AG04450 (cell line): ENCODE results near the gene ADAMTS4. TPM values are rescaled to one million over a fixed set of nuclear protein-coding genes. Genes with fewer than 3 reads are reported as not detected.
"Not testable (repeated sequence)": the region's sequence is repeated elsewhere in the genome, so short reads cannot be mapped to it uniquely, and the experiment has no call there.

Source experiments
- CTCF ChIA-PET: fragments of 300-600, 350-600 bp; formaldehyde crosslinking; extraction: SDS; loops from one replicate; lab custom pipeline; 2022; ENCODE audit warnings: antibody characterized with exemption, inconsistent platforms; lab: Charles Lee
- POLR2A ChIA-PET: fragments of 350-600 bp; formaldehyde crosslinking; extraction: SDS; loops from one replicate; lab custom pipeline; 2021; ENCODE audit warnings: antibody characterized with exemption, inconsistent platforms; lab: Yijun Ruan, JAX
- DNase-seq: peaks from one replicate; pipeline ENCODE4 v3.0.0-alpha.2; 2011; ENCODE audit warnings: low read depth, low spot score
- H3K27ac ChIP-seq: one replicate; pipeline ENCODE4 v1.5.1; 2012; ENCODE audit warnings: low read depth, low read length, control low read depth
- H3K27me3 ChIP-seq: one replicate; pipeline ENCODE4 v1.6.0; 2012; ENCODE audit warnings: low read length; ENCODE audit not compliant: control insufficient read depth, insufficient read depth
- H3K4me3 ChIP-seq: 2 replicates; pipeline ENCODE4 v1.5.1; 2011; ENCODE audit warnings: mild to moderate bottlenecking, low read depth, low read length, control low read depth
- H3K9me3 ChIP-seq: 2 replicates; pipeline ENCODE4 v1.5.1; 2012; ENCODE audit warnings: low read length; ENCODE audit not compliant: control insufficient read depth, insufficient read depth
- CTCF ChIP-seq: IDR thresholded peaks from 2 replicates; pipeline ENCODE4 v1.5.1; 2011; ENCODE audit warnings: low read depth, low read length, control low read depth, inconsistent platforms
- polyA plus RNA-seq: library from polyadenylated mRNA; depleted of rRNA; stranded (reverse); fragments of >200 nt; gene quantifications from 2 replicates; pipeline ENCODE4 v1.2.3, GENCODE V29; 2011

The ADAMTS4 gene
- polyA plus RNA-seq, 1 experiment: 0.52 TPM

- Histone ChIP-seq H3K27ac (no peak overlapping the region), H3K4me3 (no peak overlapping the region), H3K9me3 (no peaks in the 10 kb centered on the region), H3K27me3 (no peaks in the 10 kb centered on the region)
- DNase-seq: no peak
- ChIA-PET CTCF (interaction anchor here (0.6 to 8.9 kb wide), 34 partner anchors 9 to 1291 kb away, joined by 3 to 197 read pairs (median 6); partner anchors contain the start of genes ADAMTS4, FCER1G, NDUFS2 and PCP4L1), POLR2A (interaction anchor here (0.7 to 1.9 kb wide), 7 partner anchors 8 to 89 kb away, joined by 3 to 13 read pairs (median 7); partner anchors contain the start of genes NDUFS2 and SDHC)
- TF ChIP-seq CTCF: no peak
Observed at GRCh38 chr1:161225178-161225533, 26.3 kb upstream of the ADAMTS4 start.

GRCh38 chr1:161224695-161225087 is 25.8 kb upstream of the ADAMTS4 start:
- H3K4me3 ChIP-seq, POLR2A ChIA-PET, H3K27ac ChIP-seq, H3K9me3 ChIP-seq, H3K27me3 ChIP-seq, DNase-seq: not testable (repeated sequence)
- CTCF ChIA-PET: interaction anchor here (0.9 to 8.9 kb wide), 11 partner anchors 8 to 157 kb away, joined by 5 to 126 read pairs (median 29); partner anchors contain the start of genes ADAMTS4, FCER1G and NDUFS2

- H3K9me3 ChIP-seq: no peaks in the 10 kb centered on the region
- POLR2A ChIA-PET: no interaction called here
- no peak overlapping the region for H3K4me3 ChIP-seq
- H3K27ac ChIP-seq: no peak overlapping the region
- no peak for TF ChIP-seq CTCF
- H3K27me3 ChIP-seq: no peaks in the 10 kb centered on the region
- no peak for DNase-seq
- CTCF ChIA-PET: interaction anchor here (0.9 to 8.9 kb wide), 11 partner anchors 8 to 158 kb away, joined by 4 to 126 read pairs (median 29); partner anchors contain the start of genes ADAMTS4, FCER1G, NDUFS2 and PPOX
Observed at GRCh38 chr1:161223805-161224694, 25.2 kb upstream of the ADAMTS4 start.

GRCh38 chr1:161222175-161223019 is 23.5 kb upstream of the ADAMTS4 start:
- no peaks in the 10 kb centered on the region for H3K9me3 ChIP-seq
- ChIA-PET POLR2A (no interaction called here), CTCF (interaction anchor here (0.5 to 8.9 kb wide), 4 partner anchors 11 to 160 kb away, joined by 3 to 126 read pairs (median 10); no protein-coding TSS in a partner anchor)
- no peaks in the 10 kb centered on the region for H3K27me3 ChIP-seq
- DNase-seq: no peak
- H3K4me3 ChIP-seq: no peak overlapping the region
- no peak overlapping the region for H3K27ac ChIP-seq
- no peak for TF ChIP-seq CTCF

- ChIA-PET CTCF (interaction anchor here (0.9 to 2.1 kb wide), 8 partner anchors 9 to 163 kb away, joined by 3 to 13 read pairs (median 4); no protein-coding TSS in a partner anchor), POLR2A (interaction anchor here (1.7 kb wide), 1 partner anchor 18 kb away, joined by 4 read pairs; the partner anchor contains the start of gene NDUFS2)
- H3K9me3 ChIP-seq: no peaks in the 10 kb centered on the region
- H3K4me3 ChIP-seq: no peak overlapping the region
- no peaks in the 10 kb centered on the region for H3K27me3 ChIP-seq
- H3K27ac ChIP-seq: no peak overlapping the region
- TF ChIP-seq CTCF: no peak
- no peak for DNase-seq
Observed at GRCh38 chr1:161220002-161220401, 21.1 kb upstream of the ADAMTS4 start.
